BE2C (cell line): ENCODE measurements around the gene PTPRN2.

ENCODE experiments used
- DNase-seq: peaks from one replicate; pipeline ENCODE4 v3.0.0-alpha.2; 2020
- H3K27me3 ChIP-seq: fragments of 250-450 bp; sonication (Bioruptor Pico); 2 replicates; pipeline ENCODE4 v1.5.1; 2020; ENCODE audit warnings: mild to moderate bottlenecking
- H3K36me3 ChIP-seq: fragments of 250-450 bp; sonication (Bioruptor Pico); 2 replicates; pipeline ENCODE4 v1.5.1; 2020; ENCODE audit warnings: mild to moderate bottlenecking
- H3K4me1 ChIP-seq: fragments of 250-450 bp; sonication (Bioruptor Pico); 2 replicates; pipeline ENCODE4 v1.5.1; 2020
- H3K4me3 ChIP-seq: 2 replicates; pipeline ENCODE4 v1.5.1; 2011; ENCODE audit warnings: low read depth, low read length
- H3K9me3 ChIP-seq: fragments of 250-450 bp; sonication (Bioruptor Pico); 2 replicates; pipeline ENCODE4 v1.5.1; 2020
- TF ChIP-seq, protein P1 (sequence below): IDR thresholded peaks from 2 replicates; pipeline ENCODE4 v1.5.1; 2012; ENCODE audit warnings: mild to moderate bottlenecking, low read depth, low read length

The PTPRN2 gene

DNA sequence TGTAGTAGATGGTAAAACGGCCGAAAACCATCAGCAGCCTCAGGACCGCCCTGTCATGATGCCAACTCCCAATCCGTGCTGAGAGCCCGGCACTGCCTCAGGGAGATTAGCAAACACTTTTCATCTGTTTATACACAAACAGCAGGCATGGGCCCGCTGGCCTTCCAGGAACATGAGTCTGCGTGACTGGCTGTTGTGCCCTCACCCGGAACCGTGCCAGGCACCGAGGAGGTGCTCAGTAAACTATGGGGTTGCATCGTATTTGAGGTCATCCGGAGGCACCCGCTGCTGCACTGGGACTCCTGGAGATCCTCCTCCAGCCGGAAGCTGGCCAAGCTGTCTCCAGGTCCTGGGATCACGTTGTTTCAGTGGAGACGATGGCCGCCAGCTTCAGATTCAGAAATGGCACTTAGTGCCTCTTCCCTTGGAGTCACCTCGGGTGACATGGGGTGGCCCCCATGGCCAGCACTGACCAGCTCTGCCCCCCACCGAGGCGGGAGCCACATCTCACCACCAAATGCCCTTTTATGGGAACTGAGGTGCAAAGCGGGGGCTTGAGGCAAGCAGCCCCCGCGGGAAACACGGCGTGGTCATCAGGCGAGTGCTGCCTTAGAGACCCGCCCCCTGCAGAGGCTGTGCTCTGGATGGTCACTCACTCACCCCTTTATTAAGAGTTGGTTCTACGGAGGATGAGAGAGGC lies 585.9 kb downstream of the PTPRN2 start:
- TF ChIP-seq, protein P1, sequence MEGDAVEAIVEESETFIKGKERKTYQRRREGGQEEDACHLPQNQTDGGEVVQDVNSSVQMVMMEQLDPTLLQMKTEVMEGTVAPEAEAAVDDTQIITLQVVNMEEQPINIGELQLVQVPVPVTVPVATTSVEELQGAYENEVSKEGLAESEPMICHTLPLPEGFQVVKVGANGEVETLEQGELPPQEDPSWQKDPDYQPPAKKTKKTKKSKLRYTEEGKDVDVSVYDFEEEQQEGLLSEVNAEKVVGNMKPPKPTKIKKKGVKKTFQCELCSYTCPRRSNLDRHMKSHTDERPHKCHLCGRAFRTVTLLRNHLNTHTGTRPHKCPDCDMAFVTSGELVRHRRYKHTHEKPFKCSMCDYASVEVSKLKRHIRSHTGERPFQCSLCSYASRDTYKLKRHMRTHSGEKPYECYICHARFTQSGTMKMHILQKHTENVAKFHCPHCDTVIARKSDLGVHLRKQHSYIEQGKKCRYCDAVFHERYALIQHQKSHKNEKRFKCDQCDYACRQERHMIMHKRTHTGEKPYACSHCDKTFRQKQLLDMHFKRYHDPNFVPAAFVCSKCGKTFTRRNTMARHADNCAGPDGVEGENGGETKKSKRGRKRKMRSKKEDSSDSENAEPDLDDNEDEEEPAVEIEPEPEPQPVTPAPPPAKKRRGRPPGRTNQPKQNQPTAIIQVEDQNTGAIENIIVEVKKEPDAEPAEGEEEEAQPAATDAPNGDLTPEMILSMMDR, result no peak
- no peaks in the 10 kb centered on the region for H3K4me1 ChIP-seq
- H3K36me3 ChIP-seq, result no peaks in the 10 kb centered on the region
- DNase-seq, result peak; percentile 40
- no peaks in the 10 kb centered on the region for H3K9me3 ChIP-seq
- no peaks in the 10 kb centered on the region for H3K27me3 ChIP-seq
- no peak overlapping the region for H3K4me3 ChIP-seq

DNA sequence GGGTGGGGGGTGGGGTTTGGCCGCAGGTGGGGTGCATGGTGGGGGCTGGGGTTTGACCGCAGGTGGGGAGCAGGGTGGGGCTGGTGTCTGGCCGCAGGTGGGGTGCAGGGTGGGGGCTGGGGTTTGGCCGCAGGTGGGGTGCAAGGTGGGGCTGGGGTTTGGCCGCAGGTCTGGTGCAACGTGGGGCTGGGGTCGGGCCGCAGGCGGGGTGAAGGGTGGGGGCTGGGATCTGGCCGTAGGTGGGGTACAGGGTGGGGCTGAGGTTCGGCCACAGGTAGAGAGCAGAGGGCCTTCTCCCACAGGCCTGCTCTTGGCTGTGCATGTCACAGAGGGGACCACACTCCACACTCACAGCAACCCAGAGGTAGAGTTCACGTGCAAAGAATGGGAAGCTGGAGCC lies 586.6 kb downstream of the PTPRN2 start:
- TF ChIP-seq, protein P1, result no peak
- DNase-seq, result no peak
- H3K9me3 ChIP-seq, result peaks cover 2% of the 10 kb centered on the region

DNA sequence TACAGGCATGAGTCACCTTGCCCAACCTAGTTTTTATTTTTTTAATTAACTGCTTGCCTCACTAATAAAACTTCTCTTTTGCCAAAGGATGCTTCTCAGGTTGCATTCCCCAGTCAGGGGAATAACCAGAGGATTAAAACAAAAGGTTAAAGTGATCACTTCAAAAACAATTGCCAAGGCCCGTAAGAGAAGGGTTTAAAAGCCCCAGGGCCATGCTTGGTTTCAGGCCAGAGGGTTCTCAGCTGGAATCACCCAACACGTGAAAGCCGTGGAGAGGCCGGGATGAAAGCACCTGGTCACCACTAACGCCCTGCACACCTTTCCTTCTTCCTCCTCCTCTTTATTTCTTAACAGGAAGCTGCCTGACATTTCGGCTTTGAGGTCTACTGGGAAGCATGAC lies 587.5 kb downstream of the PTPRN2 start:
- no peaks in the 10 kb centered on the region for H3K27me3 ChIP-seq
- H3K4me1 ChIP-seq, result no peaks in the 10 kb centered on the region
- no peak for DNase-seq
- H3K9me3 ChIP-seq, result peaks cover 6% of the 10 kb centered on the region
- TF ChIP-seq, protein P1, result no peak
- no peaks in the 10 kb centered on the region for H3K36me3 ChIP-seq
- H3K4me3 ChIP-seq, result no peak overlapping the region

More for the DNA sequence above, 586.6 kb downstream of the PTPRN2 start:
- H3K27me3 ChIP-seq, result no peaks in the 10 kb centered on the region
- no peaks in the 10 kb centered on the region for H3K36me3 ChIP-seq
- H3K4me1 ChIP-seq, result no peaks in the 10 kb centered on the region
- no peak overlapping the region for H3K4me3 ChIP-seq

DNA sequence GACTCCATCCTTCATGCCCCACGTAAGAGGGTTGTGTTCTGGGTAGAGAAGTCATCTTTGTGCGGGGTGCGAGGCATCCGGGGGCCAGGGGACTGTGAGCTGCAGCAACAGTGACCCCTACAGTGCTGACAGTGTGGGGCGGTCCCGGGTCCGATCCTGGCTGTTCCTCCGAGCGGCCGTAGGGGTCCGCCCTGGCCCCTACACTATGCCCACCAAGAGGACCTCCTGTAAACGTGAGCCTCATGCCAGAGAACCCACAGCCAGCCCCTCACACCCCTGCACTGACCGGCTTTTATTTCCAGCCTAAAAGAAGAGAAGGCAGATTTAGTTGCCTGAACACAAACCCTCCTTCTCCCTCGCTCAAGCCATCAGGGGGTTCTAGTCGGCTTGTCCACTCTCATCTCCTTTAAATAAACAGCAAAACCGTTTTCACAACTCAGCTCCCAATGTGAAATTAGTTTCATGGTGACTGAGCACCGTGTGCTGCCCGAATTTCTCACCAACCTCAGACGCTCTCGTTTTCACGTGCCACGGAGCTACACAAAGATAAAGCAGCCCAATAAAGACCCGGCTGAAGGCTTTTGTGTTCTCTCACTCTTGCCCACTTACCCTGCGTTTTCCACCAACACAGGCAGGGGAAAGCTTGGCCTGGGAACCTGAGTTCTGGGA lies 588.6 kb downstream of the PTPRN2 start:
- H3K4me3 ChIP-seq, result no peak overlapping the region
- H3K27me3 ChIP-seq, result no peaks in the 10 kb centered on the region
- peaks cover 6% of the 10 kb centered on the region for H3K9me3 ChIP-seq
- no peaks in the 10 kb centered on the region for H3K4me1 ChIP-seq
- no peaks in the 10 kb centered on the region for H3K36me3 ChIP-seq
- DNase-seq, result no peak
- TF ChIP-seq, protein P1, result no peak

DNA sequence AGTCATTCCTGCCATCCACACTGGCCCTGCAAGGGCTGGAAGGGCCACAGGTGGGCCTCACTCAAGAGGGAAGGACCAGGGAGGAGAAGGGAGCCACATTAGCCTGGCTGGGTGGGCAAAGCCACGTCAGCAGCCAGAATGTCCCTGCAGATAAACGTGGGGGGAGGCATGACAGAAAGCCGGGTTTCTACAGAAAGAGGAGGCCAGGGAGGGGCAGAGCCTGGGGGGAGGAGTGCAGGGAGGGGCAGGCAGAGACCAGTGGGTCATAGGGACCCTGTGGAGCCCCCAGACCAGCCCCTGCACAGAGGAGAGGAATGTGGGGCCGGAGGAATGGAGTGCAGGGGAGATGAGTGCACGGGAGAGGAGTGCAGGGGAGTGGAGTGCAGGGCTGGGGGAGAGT lies 590.2 kb downstream of the PTPRN2 start:
- Histone ChIP-seq H3K4me1 (no peaks in the 10 kb centered on the region), H3K27me3 (no peaks in the 10 kb centered on the region), H3K4me3 (no peak overlapping the region), H3K36me3 (no peaks in the 10 kb centered on the region), H3K9me3 (peaks cover 6% of the 10 kb centered on the region)
- DNase-seq, result no peak
- TF ChIP-seq, protein P1, result no peak

DNA sequence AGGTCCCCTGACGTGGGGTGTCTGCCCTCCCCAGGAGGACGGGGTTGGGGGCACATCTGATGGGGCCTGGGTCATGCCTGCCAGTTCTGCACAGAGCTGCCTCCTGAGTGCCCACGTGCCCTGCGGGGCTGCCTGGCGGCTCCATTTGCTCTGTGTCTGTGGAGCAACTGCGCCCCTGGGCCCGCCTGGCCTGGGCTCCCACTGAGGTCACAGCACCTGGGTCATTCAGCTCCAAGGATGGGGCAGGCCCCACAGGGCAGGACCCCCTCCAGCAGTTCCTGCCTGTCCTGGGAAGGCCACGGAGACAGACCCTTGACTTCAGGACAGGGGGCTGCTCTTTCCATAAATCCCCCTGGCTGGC lies 590.6 kb downstream of the PTPRN2 start:
- no peaks in the 10 kb centered on the region for H3K4me1 ChIP-seq
- no peak overlapping the region for H3K4me3 ChIP-seq
- H3K27me3 ChIP-seq, result no peaks in the 10 kb centered on the region
- TF ChIP-seq, protein P1, result no peak
- H3K36me3 ChIP-seq, result no peaks in the 10 kb centered on the region
- H3K9me3 ChIP-seq, result peaks cover 6% of the 10 kb centered on the region
- DNase-seq, result no peak
